SIG-M5 treated with dmso at 0.1 percent for 504 hours (cell line): Measurements from ENCODE around the gene CLPTM1L.
A peak's percentile ranks its signal among the peaks of the same experiment; 100 is the strongest.
"Not testable (repeated sequence)": the region's sequence is repeated elsewhere in the genome, so short reads cannot be mapped to it uniquely, and the experiment has no call there.

Experiments
- DNase-seq: peaks from one replicate; lab custom pipeline; 2025; ENCODE audit not compliant: unreplicated experiment; lab: John Stamatoyannopoulos, UW

Gene CLPTM1L

DNA sequence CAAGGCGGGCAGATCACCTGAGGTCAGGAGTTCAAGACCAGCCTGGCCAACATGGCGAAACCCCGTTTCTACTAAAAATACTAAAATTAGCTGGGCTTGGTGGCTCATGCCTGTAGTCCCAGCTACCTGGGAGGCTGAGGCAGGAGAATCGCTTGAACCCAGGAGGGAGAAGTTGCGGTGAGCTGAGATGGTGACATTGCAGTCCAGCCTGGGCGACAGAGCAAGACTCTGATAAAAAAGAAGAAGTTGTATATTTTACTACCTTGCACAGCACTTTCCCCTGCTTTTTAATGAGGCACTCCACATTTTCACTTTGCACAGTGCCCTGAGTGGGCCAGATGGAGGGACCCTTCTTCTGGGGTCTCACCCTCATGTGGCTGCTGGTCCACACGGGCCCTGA is 15.5 kb upstream of the CLPTM1L start:
- peak; percentile 40 for DNase-seq

DNA sequence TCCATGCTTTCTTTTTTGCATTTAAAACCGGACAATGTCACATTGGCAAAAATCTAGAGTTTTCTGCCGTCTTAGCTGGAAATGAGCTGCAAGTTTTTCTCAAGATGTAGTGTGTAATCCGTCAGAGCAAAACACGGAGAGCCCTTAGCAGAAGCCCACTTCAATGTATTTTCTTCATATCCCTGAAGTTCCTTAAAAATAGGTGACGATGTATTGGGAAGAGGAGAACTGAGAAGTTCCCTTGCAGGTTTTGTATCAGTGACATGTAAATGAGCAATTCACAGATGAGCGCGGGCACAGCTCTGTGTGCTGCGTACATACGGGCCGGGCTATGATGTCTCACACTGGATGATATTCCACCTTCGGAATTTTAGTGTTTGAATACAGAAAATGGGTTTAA is 14.8 kb upstream of the CLPTM1L start:
- DNase-seq = no peak

DNA sequence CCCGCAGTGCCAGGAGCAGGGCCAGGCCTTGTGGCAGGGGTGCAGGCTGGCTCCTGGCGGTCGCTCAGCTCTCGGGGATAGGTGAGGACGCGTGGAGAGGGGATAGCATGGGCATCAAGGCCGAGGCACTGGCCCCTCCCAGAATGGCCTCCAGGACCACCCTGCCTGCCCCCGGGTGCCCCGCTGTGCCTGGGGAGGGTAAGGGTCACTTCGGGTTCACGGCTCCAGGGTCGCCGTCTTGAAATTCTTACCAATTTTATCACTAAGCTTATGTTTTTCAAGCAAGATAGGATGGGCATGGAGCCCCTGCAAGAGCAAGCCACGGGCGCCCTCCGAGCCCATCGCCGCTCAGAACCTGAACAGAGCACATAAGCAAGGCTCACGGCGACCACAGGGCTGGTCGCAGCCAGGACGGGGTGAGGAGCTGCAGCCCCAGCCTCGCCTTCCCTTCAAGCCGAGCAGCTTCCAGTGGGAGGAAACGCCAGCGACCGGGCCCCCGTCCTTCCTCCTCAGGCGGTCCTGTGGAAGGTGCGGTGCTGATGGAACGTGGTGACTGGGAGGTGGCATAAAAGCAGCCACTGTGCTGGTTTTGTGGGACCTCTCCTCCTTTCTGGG is 14.2 kb upstream of the CLPTM1L start:
- DNase-seq = no peak

DNA sequence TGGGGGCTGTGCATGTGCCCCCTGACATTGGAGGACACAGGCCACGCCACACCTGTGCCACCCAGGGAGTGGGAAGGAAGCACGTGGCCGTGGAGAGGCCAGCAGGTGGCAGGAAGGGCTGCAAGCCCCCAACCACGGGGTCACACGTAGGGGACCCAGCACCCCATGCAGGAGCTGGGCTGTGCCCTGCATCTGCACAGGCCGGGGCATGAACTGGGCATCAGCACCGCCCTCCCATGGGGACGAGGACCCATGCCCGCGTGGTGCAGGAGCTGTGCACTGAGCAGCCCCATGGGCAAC is 13.8 kb upstream of the CLPTM1L start:
- DNase-seq = no peak

DNA sequence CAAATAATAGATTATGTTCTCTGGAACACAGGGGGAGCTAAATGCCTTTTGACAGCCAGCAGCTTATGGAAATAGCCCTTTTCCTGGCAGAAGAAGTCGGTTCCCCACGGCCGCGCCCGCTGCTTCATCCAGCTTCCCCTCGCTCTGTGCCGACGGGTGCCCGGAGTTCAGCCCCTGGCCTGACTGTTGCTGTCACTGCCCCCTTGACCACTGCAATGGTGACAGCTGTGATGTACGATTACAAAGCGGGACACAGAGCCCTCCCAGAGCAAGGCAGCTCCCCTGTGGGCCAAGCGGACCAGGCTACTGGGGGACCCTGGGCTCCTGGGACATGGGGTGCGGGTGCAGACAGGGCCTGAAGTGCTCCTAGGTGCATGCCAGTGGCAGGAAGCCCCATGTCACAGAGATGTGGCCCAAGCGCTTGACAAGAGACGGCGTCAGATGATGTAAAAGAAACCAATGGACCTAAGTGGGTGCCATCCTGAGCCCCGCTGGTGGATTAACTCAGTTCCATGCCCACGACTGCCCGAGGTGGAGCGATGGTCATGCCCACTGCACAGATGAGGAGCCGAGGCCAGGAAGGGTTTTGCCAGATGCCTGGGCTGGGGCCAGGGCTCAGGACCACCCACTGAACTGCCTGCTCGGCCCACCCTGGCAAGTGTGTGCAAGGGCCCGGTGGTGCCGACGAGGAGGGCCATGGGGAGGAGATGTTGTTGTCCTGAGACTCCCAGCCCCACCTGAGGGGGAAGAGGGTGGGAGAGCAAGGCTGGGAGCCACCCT is 13.2 kb upstream of the CLPTM1L start:
- no peak for DNase-seq

DNA sequence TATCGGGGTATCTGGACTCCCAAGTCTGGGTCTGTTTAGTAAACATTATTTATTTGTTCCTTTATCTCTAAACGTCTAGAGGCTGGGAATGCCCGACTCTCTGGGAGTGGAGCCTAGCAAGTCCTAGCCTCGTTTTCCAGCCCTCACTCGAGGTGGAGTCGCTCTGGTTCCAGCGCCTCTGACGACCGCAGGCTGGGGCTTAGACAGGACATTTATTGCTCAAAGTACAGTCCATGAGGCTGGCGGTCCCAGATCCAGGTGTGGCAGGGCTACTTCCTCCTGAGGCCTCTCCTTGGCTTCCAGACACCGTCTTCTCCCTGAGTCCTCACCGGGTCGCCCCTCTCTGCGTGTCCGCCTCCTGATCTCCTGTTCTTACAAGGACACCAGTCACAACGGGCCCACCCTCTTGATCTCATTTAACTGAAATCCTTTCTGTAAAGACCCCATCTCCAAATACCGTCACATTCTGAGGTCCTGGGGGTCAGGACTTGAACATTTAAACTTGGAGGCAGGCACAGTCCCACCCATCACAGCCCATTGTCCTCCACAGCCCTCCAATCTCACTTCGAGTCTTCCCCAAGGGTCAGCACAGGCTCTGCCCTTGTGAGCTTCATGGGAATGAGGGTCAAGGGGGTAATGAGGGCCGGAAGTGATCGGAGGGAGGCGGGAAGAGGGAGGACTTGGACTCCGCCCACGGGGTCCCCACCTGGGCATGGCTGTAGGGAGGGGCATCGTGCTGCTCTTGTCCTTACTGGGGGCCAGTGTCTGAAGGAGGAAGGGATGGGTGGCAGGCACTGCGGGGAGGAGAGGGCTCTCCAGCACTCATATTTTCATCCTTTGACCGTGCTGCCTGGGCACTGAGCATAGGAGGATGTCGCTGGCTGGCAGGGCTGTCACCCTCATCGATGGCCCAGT is 12.2 kb upstream of the CLPTM1L start:
- DNase-seq = no peak

DNA sequence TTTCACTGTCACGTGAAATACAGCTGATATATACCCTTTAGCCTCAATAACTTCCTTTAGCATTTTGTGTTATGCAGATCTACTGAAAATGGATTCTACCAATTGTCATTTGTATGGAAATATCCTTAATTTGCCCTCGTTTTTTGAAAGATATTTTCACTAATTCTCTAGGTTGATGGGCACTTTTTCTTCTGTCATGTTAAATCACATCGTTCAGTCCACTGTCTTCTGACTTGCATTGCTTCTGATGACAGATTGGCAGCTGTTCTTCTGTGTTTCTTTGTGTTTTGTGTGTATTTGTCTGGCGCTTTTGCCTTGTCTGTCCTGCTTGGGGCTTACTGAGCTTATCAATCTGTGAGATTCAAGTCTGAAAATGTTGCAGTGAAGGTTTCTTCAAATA is 9.7 kb upstream of the CLPTM1L start:
- DNase-seq = no peak

DNA sequence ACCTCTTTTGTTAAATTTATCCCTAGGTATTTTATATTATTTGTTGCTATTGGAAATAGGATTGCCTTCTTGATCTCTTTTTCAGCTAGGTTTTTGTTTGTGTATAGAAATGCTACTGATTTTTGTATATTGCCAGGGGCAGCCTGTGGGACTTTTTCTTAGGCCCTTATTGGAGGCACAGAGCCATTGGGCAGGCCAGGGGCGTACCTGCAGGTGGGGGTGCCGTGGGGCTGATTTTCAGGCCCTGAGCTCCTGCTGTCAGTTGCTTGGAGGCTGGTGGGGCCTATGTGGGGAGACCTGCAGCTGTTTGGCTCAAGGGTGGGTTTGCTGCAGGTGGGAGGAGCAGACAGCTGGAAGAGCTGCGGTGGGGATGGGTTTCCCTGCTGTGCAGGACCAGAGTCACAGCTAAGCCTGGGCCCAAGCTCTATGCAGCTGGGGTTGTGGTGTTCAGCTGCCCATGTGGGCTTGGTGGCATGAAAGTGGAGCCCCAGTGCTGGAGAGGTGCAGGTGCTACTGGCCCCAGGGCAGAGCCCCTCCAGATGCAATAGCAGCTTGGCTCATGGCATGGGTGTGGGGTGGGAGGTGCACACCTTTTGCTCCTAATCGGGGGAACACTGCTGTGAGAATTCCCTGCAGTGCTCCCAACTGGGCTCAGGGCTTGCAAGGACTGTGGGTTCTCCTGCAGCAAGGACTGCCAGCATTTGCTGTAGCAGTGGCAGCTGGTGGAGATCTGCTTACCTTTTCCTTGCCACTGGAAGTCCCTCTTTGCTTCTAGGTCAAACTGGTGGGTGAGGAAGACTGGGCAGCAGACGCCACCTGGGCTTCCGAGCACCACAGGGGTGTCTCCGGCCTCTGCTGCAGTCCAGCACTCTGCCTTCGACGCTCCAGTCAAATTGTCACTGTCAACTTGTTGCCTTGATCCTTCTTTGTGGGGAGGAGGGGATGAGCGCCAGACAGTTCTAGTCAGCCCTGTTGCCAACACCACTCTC is 7.6 kb upstream of the CLPTM1L start:
- no peak for DNase-seq

DNA sequence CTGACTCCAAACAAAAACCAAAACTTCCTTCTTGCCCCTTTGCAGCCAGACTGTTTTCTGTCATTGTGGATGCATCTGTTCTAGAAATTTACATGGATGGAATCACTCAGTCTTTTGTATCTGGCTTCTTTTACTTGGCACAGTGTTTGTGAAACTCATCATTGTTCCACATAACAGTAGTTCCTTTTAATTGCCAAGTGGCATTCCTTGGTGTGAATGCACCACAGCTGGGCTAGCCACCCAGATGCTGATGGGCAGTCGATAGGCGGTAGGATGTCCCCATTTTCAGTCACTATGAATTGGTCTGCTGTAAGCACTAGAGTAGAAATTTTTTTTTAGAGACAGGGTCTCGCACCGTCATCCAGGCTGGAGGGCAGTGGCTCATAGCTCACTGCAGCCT is 6.3 kb upstream of the CLPTM1L start:
- no peak for DNase-seq

DNA sequence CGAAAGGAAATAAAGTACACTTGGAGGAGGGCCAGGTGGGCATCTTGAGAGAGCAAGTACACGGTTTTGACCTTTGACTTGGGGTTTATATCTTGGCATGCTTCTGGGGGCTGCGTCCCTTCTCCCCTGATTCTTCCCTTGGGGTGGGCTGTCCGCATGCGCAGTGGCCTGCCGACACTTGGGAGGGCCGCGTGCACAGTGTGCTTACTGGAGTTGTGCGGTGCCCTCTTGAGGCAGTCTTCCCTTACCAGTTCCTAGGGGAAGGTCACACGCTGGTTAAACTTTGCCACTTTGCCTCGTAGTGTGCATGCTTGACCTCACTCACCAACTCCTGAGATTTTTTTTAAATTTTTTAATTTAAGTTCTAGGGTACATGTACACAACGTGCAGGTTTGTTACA is 4.3 kb upstream of the CLPTM1L start:
- no peak for DNase-seq

DNA sequence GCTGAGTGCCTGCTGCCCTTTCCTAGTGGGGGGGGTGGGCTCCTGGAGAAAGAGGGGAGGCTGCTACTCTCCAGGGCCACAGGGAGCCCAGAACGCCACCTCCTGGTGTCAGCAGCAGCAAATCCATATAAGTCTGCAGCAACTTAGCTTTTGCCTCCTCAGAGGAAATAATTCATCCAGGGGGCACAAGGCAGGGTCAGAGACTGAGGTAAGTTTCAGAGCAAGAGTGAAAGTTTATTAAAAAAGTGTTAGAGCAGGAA is 4.0 kb upstream of the CLPTM1L start:
- DNase-seq = no peak

DNA sequence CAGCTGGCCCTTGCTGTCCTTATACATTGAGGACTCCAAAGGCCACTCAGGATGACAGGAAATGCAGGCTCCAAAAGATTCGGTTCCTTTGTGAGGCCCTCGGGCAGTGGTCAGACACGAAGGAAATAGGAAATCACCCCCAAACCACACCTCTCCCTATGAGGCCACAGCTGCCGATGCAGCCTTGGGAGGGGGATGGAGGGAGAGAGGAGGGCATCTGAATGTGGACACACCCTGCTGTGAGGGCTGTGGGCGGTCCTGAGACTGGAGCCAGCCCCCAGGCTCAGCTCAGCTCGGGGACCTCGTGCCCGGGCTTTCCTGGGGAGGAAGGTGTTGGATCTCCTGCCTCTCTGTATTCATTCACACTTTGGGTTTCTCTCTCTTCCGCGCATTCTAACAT is 2.7 kb upstream of the CLPTM1L start:
- DNase-seq = no peak

DNA sequence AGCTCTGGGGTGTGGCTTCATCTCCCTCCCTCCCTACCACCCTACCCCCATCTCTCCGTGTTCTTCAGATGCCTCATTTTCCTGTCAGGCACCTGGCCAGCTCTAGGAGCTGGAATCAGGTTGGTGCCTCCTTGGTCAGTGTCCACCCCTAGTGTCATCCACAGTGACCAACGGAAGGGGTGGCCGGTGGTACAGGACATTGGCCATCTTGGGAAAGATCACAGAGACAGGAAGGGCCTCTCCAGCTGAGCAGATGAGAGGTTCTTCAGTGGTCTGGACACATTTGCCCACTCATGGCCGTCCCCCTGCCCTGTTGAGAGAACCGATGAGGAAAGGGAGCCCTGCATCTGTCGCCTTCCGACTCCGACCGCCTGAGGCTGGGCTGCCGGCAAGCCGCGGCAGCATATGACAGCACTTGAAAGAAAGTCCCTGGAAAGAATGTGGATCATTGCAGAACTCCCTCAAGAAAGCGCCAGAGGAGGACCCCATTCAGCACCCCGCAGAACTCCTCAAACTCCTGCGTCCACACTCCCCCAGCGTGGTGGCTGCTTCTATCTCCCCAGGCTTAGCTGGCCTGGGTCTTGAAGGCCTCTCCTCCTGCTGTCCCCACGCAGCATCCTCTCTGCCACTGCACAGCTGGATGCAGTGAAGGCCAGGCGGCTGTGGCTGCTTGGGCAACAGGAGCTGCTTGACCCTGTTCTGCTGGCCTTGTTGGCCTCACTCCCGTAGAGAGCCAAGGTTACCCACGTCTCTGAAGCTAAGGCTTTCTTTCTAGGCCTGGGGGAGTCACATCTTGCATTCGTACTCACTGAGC is 1.9 kb upstream of the CLPTM1L start:
- DNase-seq = no peak

DNA sequence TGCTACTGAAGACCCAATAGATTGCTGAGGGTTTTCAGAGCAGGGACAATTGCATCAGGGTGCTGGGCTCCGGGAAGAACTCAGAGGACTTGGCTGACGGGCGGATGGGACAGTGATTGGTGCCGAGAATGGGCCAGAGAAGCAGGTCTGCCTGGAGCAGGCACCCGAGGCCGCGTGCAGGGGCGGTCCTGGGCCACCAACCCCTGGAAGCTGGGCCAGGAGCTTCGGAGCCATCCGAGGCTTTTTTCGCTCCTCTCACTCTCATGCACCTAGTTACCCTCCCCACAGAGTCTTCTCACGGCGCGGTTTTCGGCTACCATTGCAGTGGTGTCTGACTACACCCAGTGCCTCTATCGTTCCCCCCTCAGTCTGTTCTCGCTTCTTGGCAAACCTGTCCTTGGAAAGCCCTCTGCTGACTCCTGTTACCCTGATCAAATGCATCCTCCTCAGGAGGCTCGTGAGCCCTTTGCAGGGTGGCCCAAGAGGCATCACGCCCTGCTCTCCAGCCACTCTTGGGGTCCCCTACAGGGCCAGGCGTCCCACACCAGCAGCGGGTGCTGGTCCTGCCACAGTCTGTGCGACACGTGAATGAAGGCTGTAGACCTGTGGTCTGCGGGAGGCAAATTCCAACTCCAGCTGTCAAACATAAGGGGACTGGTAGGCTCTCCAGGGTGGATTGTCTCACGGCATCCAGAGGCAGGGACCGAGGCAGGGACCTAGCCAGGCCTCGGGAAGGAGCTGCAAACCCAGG is 1.2 kb upstream of the CLPTM1L start:
- no peak for DNase-seq

DNA sequence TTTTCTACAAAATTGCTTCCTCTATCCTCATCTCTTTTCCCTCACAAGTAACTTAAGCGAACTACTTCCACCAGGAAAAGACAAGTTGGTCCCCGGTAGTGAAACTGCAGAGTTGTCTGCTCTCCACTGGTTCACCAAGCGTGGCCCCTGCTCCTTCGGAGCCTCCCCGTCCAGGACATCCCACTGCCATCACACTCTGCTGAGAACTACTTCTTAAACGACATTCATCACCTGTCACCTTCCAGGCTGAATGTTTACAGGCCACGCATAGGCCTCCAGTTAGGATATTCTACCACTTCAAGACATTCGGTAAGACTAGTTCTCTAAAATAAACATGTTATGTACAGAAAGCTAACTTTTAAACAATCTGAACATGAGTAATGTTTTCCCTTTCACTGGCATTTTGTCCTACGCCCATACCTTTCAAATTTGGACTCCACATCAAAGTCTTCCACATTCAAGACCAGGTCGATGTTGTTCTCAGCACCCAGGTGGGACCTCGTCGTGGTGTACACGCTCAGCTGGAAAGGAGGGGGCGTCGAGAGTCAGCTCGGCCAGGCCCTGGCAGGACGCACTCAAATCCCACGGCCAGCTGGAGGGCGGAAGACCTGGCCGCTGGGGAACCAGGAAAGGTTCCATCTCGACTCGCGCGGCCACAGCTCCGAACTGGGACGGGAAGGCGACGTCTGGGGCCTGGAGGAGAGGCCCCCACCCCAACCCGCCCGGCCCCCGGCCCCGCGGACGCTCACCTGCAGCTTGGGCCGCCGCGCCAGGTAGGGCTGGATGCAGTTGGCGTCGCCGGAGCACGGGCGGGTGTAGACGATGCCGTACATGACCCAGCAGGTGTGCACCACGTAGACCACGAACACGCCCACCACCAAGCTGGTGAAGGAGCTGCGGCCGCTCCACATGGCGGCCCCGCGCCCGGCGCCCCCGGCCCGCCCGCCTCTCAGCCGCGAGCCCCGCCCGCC is 683 bp downstream of the CLPTM1L start:
- peak; percentile 18 for DNase-seq

DNA sequence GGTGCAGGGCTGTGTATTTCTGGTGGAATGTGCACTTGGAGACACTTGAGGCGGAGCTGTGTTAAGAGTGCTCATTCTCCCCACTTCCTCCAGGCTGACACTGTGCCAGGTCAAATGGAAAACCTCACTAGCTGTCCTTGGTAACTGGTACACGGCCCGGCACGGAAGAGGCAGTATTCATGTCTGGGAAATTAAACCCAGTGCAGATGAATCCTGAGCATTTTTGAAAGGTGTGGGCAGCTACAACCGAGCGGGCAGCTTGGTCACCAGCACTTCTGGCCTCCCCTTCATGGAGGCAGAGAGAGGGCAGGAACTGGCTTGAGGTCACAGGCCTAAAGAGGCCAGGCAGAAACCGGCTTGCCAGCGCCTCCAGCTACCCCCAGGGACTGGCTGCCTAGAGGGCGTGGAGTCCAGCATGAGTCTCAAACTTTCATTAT is 1.6 kb downstream of the CLPTM1L start:
- DNase-seq = no peak

DNA sequence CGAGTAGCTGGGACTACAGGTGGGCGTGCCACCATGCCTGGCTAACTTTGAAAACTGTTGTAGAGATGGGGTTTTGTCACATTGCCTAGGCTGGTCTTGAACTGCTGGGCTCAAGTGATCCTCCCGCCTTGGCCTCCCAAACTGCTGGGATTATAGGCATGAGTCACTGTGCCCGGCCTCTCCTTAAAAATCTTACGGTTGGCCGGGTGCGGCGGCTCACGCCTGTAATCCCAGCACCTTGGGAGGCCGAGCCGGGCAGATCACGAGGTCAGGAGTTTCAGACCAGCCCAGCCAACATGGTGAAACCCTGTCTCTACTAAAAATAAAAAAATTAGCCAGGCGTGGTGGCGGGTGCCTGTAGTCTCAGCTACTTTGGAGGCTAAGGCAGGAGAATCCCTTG is 2.2 kb downstream of the CLPTM1L start:
- not testable (repeated sequence) for DNase-seq

DNA sequence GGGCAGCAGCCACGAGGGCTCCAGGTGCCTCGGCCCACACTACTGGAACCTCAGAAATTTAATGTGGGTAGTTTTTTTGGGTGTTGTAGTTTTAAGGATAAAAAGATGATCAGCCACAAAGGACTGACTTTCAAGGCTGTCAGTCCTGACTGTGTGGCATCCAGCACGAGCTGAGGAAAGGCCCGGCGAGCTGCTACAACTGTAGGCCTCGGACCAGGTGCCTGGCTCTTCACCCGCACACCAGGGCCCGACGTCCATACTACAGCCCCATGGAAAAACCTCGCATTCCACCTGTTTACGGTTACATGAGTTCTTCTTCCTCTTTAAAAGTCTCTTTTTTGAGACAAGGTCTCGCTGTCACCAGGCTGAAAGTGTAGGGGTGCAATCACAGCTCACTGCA is 2.6 kb downstream of the CLPTM1L start:
- DNase-seq = no peak
